Ascending aorta (tissue), 2 donors: ENCODE results near the gene NPAS3. TPM values are rescaled to one million over a fixed set of nuclear protein-coding genes. Genes with fewer than 3 reads are reported as not detected.

ENCODE experiments used
- DNase-seq, 2 donors: peaks; one replicate each; pipeline ENCODE4 v3.0.0-alpha.2; 2019; ENCODE audit warnings: low spot score in 2 of 2
- H3K27ac ChIP-seq, 2 donors: fragments of 200-600 bp; sonication (generic); one replicate each; pipeline ENCODE4 v1.5.1; 2016 to 2017; ENCODE audit warnings: mild to moderate bottlenecking in 1 of 2
- H3K27me3 ChIP-seq: fragments of 200-600 bp; sonication (generic); one replicate; pipeline ENCODE4 v1.5.1; 2017
- H3K36me3 ChIP-seq, 2 donors: fragments of 200-600 bp; sonication (generic); one replicate each; pipeline ENCODE4 v1.5.1; 2016
- H3K4me1 ChIP-seq, 2 donors: fragments of 200-600 bp; sonication (generic); one replicate each; pipeline ENCODE4 v1.5.1; 2016 to 2017; ENCODE audit warnings: mild to moderate bottlenecking in 1 of 2
- H3K4me3 ChIP-seq, 2 donors: fragments of 200-600 bp; sonication (generic); one replicate each; pipeline ENCODE4 v1.5.1; 2016 to 2017; ENCODE audit warnings: mild to moderate bottlenecking in 1 of 2
- H3K9me3 ChIP-seq, 2 donors: fragments of 200-600 bp; sonication (generic); one replicate each; pipeline ENCODE4 v1.5.1; 2016
- intact Hi-C: fragments of 100-400 bp; cut with DNase I; formaldehyde crosslinking; loops from one replicate; pipeline ENCODE4 v1.15.1; 2023
- total RNA-seq: library from RNA; depleted of rRNA; stranded (reverse); fragments of >200 nt; gene quantifications from one replicate; pipeline ENCODE4 v1.1.0, GENCODE V29; 2016
- TF ChIP-seq, protein P1 (sequence below), 3 experiments: fragments of 200-600 bp in 2 of 3; fragments of 450-650 bp in 1 of 3; sonication (generic) in 2 of 3; IDR thresholded peaks; one replicate each; pipeline ENCODE4 v1.5.1; 2016 to 2019; ENCODE audit warnings: antibody characterized with exemption in 3 of 3, mild to moderate bottlenecking in 1 of 3, moderate library complexity in 1 of 3

The NPAS3 gene
- total RNA-seq, 1 donor from 2014 or later: not detected

DNA sequence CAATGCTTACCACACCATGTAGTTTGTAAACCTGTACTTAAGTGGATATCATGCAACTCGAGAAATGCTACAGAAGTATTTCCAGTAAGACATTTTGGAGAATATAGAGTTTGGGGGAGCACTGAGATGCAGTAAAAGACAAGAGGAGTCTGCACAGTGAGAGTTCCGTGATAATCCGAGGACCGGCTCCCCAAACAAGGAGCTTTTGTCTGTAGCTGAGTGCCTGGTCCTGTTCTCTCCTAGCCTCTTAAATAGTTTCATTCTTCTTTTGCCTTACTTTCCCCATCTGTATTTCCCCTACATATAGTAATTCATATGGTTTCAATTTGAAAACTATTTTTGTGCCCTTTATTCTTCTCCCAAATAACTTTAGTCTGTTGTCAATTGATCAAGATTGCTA, 648.1 kb downstream of the NPAS3 start:
- H3K27me3 ChIP-seq: no peaks in the 10 kb centered on the region

DNA sequence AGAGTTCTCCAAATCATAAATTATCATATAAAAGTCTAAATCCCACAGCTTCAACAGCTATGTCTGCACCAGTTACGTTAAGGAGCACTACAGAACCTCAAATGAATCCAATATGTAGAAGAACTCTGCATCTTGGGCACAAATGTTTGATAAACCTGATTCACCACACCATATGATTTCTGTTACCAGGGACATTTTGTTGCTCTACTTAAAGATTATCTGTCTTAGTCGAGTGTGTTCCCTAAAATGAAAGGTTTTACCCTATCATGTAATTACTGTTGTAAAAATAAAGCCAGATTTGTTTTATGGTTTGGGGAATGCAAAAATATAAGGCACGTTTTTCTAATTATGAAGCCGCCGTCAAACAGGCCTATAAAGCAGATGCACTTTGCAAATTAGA, 649.1 kb downstream of the NPAS3 start:
- Histone ChIP-seq H3K27ac (no peak overlapping the region), H3K9me3 (no peaks in the 10 kb centered on the region), H3K27me3 (no peaks in the 10 kb centered on the region), H3K4me1 (no peaks in the 10 kb centered on the region), H3K36me3 (no peaks in the 10 kb centered on the region), H3K4me3 (no peak overlapping the region)
- TF ChIP-seq, protein P1, sequence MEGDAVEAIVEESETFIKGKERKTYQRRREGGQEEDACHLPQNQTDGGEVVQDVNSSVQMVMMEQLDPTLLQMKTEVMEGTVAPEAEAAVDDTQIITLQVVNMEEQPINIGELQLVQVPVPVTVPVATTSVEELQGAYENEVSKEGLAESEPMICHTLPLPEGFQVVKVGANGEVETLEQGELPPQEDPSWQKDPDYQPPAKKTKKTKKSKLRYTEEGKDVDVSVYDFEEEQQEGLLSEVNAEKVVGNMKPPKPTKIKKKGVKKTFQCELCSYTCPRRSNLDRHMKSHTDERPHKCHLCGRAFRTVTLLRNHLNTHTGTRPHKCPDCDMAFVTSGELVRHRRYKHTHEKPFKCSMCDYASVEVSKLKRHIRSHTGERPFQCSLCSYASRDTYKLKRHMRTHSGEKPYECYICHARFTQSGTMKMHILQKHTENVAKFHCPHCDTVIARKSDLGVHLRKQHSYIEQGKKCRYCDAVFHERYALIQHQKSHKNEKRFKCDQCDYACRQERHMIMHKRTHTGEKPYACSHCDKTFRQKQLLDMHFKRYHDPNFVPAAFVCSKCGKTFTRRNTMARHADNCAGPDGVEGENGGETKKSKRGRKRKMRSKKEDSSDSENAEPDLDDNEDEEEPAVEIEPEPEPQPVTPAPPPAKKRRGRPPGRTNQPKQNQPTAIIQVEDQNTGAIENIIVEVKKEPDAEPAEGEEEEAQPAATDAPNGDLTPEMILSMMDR (IDR thresholded peaks at IDR 0.05): no peak
- intact Hi-C loops: no loop called here
- no peak for DNase-seq

More for the DNA sequence above, 648.1 kb downstream of the NPAS3 start:
- TF ChIP-seq, protein P1 (IDR thresholded peaks at IDR 0.05): no peak
- Histone ChIP-seq H3K9me3 (no peaks in the 10 kb centered on the region), H3K4me1 (no peaks in the 10 kb centered on the region), H3K4me3 (no peak overlapping the region), H3K36me3 (no peaks in the 10 kb centered on the region), H3K27ac (no peak overlapping the region)
- intact Hi-C loops: no loop called here
- DNase-seq: no peak

- H3K4me3 ChIP-seq: no peak overlapping the region
- H3K4me1 ChIP-seq: no peaks in the 10 kb centered on the region
- TF ChIP-seq, protein P1 (IDR thresholded peaks at IDR 0.05): no peak
- no peak overlapping the region for H3K27ac ChIP-seq
- no peaks in the 10 kb centered on the region for H3K9me3 ChIP-seq
- intact Hi-C loops: no loop called here
- H3K27me3 ChIP-seq: no peaks in the 10 kb centered on the region
- no peaks in the 10 kb centered on the region for H3K36me3 ChIP-seq
- no peak for DNase-seq
These were observed 650.1 kb downstream of the NPAS3 start for GRCh38 chr14:33588771-33589170.

DNA sequence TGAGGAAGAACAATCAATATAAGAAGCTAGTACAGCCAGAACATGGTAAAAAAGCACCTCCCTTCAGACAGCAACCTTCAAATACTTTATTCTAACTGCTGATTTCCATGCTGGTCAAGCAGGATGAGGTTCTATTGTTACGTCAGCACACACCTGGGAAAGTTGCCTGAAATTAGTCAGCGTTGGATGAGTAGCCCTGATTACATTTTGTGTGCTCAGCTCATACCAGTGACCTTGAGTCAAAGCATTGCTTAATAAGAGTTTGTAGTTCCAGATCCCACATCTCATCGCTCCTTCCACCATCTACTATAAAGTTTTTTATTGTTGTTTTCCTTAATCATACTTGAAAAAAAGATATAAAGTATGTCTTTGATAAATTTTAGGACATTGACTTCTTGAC, 650.7 kb downstream of the NPAS3 start:
- no peaks in the 10 kb centered on the region for H3K9me3 ChIP-seq
- no peak for DNase-seq
- no peaks in the 10 kb centered on the region for H3K27me3 ChIP-seq
- intact Hi-C loops: no loop called here
- no peak overlapping the region for H3K27ac ChIP-seq
- H3K36me3 ChIP-seq: no peaks in the 10 kb centered on the region
- TF ChIP-seq, protein P1 (IDR thresholded peaks at IDR 0.05): no peak
- no peaks in the 10 kb centered on the region for H3K4me1 ChIP-seq
- H3K4me3 ChIP-seq: no peak overlapping the region

DNA sequence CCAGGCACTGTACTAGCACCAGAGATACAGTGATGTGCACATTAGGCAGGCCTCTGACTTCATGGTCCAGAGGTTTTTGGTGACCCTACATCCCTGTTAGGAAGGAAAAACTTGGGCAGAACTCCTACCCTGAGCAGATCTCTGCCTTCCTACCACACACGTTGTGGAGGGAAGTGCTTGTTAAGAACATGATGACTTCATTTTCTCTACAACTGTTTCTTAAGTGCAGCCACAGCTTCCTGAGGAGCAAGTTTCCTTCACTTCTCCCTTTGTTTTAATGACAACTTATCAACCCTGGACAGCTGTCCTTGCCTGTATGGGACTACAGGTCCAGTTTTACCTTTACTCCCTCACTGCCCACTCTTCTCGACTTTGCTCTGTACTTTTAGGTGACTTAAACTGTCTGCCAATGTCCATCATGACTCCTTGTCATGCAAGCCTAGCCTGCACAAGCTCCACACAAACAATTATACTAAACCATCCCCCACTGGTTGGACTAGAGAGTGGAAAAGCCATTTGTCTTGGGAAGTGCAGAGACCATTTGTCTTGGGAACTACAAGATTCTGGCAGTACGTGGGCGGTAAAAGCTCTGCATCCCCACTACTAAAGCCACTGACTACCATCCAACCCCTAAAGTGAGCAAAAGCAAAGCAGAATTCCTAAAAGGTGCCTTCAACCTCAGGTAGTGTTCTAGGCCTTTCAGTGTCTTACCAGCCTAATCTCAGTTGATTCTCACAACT, 652.4 kb downstream of the NPAS3 start:
- TF ChIP-seq, protein P1 (IDR thresholded peaks at IDR 0.05): no peak
- no peak overlapping the region for H3K27ac ChIP-seq
- no peak for DNase-seq
- H3K36me3 ChIP-seq: no peaks in the 10 kb centered on the region
- H3K4me3 ChIP-seq: no peak overlapping the region
- no peaks in the 10 kb centered on the region for H3K27me3 ChIP-seq
- H3K9me3 ChIP-seq: no peaks in the 10 kb centered on the region
- intact Hi-C loops: no loop called here
- no peaks in the 10 kb centered on the region for H3K4me1 ChIP-seq
